NCI-H748 (cell line): ENCODE data around the gene COX7B2.

ENCODE experiments used
- DNase-seq: peaks from one replicate; lab custom pipeline; 2025; ENCODE audit not compliant: unreplicated experiment; lab: John Stamatoyannopoulos, UW

COX7B2 gene

DNA sequence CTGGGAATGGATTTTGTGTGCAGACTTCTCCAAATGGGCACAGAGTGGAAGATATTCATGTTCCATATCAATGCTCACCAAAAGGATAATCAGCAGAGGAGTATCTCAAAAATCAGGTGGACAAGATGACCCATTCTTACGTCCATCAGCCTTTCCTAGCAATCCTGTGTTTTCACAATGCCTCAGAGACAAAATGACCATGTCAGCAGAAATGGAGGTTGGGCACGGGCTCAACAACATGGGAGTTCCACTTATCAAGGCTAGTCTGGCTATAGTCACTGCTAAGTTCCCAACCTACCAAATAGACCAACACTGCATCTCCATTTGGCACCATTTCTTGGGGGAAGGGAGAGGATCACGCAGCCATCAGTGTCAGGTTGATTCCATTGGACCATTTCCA is 179.0 kb downstream of the COX7B2 start:
- DNase-seq, result no peak

DNA sequence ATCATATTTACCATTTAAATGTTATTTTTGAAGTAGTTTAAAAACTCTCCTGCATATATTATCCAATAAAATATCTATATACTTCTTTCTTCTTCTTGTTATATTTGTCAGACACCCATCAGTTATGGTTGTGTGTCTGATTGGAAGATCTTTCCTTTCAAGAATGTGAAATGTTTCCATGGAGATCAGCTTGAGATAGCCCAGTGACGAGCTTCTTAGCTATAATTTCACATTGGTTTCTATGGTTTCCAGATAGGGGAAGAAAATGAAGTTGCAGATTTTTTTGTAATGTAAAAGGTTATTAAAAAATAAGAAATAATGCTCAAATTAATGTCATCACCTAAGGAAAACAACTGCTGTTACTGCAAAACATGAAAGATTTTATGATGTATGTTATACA is 189.0 kb downstream of the COX7B2 start:
- DNase-seq, result no peak

DNA sequence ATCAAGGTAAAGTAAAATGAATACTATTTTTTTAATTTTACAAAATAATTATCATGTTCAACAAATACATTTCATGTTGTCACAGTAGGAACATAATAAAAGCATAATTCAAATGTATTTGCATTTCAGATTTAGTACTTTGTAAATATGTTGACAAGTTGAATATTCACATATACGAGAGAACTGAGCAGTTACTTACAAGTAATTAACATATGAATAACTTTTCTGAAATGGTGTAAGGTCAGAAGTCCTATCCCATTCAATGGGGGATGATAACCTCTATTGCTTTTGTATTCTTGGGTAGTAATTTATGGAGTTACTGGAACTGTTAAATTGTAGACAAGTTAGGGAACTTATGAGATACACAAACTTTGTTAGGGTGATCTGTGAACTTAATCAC is 191.1 kb downstream of the COX7B2 start:
- no peak for DNase-seq

DNA sequence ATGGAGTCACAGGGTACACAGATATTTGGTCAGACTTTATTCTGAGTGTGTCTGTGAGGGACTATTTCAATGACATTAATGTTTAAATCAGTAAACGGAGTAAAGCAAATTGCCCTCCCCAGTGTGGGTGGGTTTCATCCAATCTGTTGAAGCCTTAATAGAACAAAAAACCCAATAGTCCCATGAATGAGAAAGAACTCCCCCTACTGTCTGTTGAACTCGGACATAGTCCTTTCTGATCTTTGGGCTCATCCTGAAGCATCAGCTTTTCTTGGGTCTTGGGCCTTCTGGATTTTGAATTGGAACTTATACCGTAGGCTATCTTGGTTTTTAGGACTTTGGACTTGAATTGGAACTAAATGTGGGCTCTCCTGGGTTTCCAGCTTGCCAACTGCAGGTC is 193.6 kb downstream of the COX7B2 start:
- DNase-seq, result no peak

DNA sequence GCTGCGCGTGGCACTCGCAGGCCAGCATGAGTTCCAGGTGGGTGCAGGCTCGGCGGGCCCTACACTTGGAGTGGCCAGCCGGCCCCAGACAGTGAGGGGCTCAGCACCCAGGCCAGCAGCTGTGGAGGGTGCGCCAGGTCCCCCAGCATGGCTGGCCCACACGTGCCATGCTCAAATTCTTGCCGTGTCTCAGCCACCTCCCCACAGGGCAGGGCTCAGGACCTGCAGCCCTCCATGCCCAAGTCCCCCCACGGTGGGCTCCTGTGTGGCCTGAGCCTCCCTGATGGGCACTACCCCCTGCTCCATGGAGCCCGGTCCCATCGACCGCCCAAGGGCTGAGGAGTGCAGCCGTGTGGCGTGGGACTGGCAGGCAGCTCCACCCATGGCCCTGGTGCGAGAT is 210.2 kb downstream of the COX7B2 start:
- no peak for DNase-seq
